Activated CD4-positive, alpha-beta T cell treated with anti-CD3 and anti-CD28 coated beads for 36 hours (primary cell): ENCODE data around the gene PRODH. TPM values are rescaled to one million over a fixed set of nuclear protein-coding genes. Genes with fewer than 3 reads are reported as not detected.
A peak's percentile ranks its signal among the peaks of the same experiment; 100 is the strongest.
"Not testable (repeated sequence)": the region's sequence is repeated elsewhere in the genome, so short reads cannot be mapped to it uniquely, and the experiment has no call there.

ENCODE experiments used
- ATAC-seq: fragments of 200-7000 bp; cut with Tn5 transposase; one replicate; pipeline ENCODE4 v1.10.0; 2021; ENCODE audit warnings: mild to moderate bottlenecking, moderate library complexity
- CTCF ChIA-PET: fragments of 350-600 bp; sonication (Branson Sonifier 250); formaldehyde crosslinking; loops from one replicate; lab custom pipeline; 2021; ENCODE audit warnings: antibody characterized with exemption; lab: Charles Lee
- POLR2A ChIA-PET: fragments of 350-600 bp; sonication (Branson Sonifier 250); formaldehyde crosslinking; loops from one replicate; lab custom pipeline; 2021; ENCODE audit warnings: antibody characterized with exemption, inconsistent platforms; lab: Charles Lee
- DNase-seq: peaks from one replicate; pipeline ENCODE4 v3.0.0-alpha.2; 2020
- H3K27ac Mint-ChIP-seq: one replicate; pipeline ENCODE4 v1.8.0; 2021; ENCODE audit warnings: mixed read lengths
- H3K27me3 Mint-ChIP-seq: one replicate; pipeline ENCODE4 v1.8.0; 2021; ENCODE audit warnings: mixed read lengths
- H3K36me3 Mint-ChIP-seq: one replicate; pipeline ENCODE4 v1.8.0; 2021; ENCODE audit warnings: low read depth, mixed read lengths
- H3K4me1 Mint-ChIP-seq: one replicate; pipeline ENCODE4 v1.8.0; 2021; ENCODE audit warnings: mixed read lengths
- H3K4me3 Mint-ChIP-seq: one replicate; pipeline ENCODE4 v1.8.0; 2021; ENCODE audit warnings: mild to moderate bottlenecking, moderate library complexity, mixed read lengths
- H3K9me3 Mint-ChIP-seq: one replicate; pipeline ENCODE4 v1.8.0; 2021; ENCODE audit warnings: low read depth, mixed read lengths
- intact Hi-C, 2 experiments: fragments of 100-400 bp; cut with DNase I in 1 of 2; cut with micrococcal nuclease in 1 of 2; formaldehyde crosslinking; loops; one replicate each; pipeline versions ENCODE4 v1.14.2 to v1.15.1; 2022 to 2024; cut with DNase I, micrococcal nuclease
- total RNA-seq, 2 experiments: library from RNA; stranded (reverse); gene quantifications; one replicate each; pipeline ENCODE4 v1.2.3, GENCODE V29; 2021

Gene PRODH
- total RNA-seq, 2 experiments from 2014 or later, result not detected

DNA sequence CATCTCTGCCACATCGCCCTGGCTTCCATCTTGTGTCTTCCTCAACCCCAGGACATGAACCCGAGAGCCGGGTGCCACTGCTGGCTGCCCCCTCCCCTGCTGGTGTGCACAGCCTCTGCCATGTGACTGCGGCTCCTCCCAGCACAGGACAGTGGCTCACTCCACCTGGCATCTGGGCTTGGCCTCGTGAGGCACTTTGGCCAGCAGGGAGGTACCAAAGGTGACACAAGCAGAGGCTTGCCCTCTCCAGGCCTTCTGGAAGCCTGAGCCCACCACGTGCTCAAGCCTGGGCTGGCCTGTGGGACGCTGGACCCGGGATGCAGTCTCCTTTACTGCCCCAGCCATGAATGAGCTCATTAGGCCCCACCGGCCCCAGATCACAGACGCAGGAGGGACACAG, 21.5 kb downstream of the PRODH start:
- POLR2A ChIA-PET, intact Hi-C loops: not testable (repeated sequence)

DNA sequence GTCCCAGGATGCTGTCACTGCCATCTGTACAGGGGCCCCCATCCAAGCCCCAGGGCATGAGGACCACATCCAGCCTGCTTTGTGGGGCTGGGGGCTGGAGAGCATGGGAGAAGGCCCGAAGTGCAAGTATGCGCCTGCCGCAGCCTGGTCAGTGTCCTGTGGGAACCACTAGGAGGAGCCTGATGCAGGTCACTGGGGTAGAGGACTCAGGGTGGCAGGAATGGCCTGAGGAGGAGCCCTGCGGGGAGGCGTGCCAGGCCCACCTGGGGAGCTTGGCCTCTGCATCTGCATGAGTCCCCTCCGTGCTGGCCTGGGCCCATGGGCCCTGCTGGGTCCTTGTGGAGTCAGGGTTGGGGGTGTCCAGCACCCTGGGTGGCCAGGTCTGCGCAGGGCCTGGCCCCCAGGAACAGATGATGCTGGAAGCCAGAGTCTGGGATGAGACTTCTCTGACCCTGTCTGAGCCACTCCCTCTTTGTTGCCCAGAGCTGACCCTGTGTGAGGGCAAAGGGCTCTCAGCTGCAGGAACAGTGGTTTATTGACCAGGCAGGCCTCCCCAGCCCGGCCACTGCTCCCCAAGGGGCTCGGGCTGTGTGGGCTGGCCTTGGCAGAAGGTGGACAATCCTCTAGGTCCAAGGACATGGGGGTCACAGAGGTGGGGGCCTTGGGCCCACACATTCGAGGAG, 23.7 kb downstream of the PRODH start:
- H3K27ac Mint-ChIP-seq, H3K36me3 Mint-ChIP-seq, H3K4me1 Mint-ChIP-seq, intact Hi-C loops, DNase-seq, H3K9me3 Mint-ChIP-seq, H3K27me3 Mint-ChIP-seq, H3K4me3 Mint-ChIP-seq, CTCF ChIA-PET, ATAC-seq, POLR2A ChIA-PET: not testable (repeated sequence)

More for the DNA sequence above, 21.5 kb downstream of the PRODH start:
- ATAC-seq, H3K4me1 Mint-ChIP-seq, H3K9me3 Mint-ChIP-seq, DNase-seq, H3K27me3 Mint-ChIP-seq, H3K27ac Mint-ChIP-seq, H3K36me3 Mint-ChIP-seq, CTCF ChIA-PET, H3K4me3 Mint-ChIP-seq: not testable (repeated sequence)

DNA sequence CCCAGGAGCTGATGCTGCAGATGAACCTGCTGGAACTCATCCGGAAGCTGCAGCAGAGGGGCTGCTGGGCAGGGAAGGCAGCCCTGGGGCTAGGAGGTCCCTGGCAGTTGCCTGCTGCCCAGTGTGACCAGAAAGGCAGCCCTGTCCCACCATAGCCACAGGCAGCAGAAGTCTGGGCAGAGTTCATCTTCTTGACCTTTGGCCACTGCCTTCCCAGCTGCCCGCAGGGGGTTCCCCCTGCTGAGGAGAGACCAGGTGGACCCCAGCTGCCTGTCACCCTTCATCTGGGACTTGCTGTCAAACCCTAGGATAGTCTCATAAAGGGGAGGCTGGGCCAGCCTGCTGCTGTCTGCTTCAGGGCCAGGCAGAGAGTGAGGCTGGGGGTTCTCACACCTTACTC, 24.6 kb downstream of the PRODH start:
- intact Hi-C loops, ATAC-seq, H3K4me1 Mint-ChIP-seq, H3K27ac Mint-ChIP-seq, H3K27me3 Mint-ChIP-seq, DNase-seq, CTCF ChIA-PET, H3K9me3 Mint-ChIP-seq, H3K4me3 Mint-ChIP-seq, POLR2A ChIA-PET, H3K36me3 Mint-ChIP-seq: not testable (repeated sequence)

DNA sequence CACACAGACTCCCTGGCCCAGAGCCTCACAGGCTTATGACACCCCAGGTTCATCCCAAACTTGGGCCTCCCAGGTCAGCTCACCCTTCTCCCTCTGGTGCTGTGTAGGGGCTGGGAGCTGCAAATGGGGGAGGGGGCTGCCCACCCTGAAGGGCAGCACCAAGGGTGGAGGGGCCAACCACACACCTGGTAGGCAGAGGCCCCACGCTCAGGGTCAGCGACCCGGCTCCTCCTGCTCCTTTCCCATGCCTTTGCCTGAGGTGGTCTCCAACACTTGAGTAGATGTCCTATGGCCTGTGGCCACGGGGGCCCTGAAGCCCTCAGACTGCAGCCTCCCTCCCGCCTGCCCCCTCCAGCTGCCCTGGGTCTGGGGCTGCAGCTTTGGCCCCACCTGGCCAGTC, 26.5 kb downstream of the PRODH start:
- DNase-seq, result no peak
- intact Hi-C loops, result no loop called here
- POLR2A ChIA-PET, result no interaction called here
- Mint-ChIP-seq H3K4me1 (no peaks in the 10 kb centered on the region), H3K36me3 (no peaks in the 10 kb centered on the region), H3K27me3 (no peaks in the 10 kb centered on the region), H3K9me3 (no peaks in the 10 kb centered on the region), H3K27ac (no peak overlapping the region), H3K4me3 (no peak overlapping the region)
- CTCF ChIA-PET, result no interaction called here
- ATAC-seq, result no peak

DNA sequence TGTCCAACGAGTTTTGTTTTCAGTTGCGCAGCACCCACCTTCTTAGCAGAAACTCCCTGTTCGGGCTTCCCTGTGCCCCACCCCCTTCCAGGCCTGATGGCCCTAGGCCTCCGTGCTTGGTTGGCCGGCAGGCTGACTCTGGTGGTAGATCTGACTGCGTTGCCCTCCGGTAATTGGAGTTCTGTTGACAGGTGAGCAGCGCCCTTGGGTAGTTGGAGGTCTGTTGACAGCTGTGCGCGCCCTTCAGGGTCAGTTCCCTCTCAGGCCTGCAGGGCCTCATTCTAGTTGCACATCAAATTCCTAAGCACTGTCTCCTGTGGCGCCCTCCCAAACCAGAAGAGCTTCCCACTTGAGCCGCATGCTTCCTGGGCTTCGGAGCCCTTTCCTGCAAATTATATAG, 29.2 kb downstream of the PRODH start:
- Mint-ChIP-seq H3K36me3 (no peaks in the 10 kb centered on the region), H3K27ac (no peak overlapping the region), H3K9me3 (no peaks in the 10 kb centered on the region), H3K4me1 (no peaks in the 10 kb centered on the region), H3K27me3 (no peaks in the 10 kb centered on the region), H3K4me3 (no peak overlapping the region)
- intact Hi-C loops, result no loop called here
- no peak for ATAC-seq
- DNase-seq, result peak; percentile 3
- CTCF ChIA-PET, result interaction anchor here (0.5 kb wide), 1 partner anchor 275 kb away, joined by 4 read pairs; no protein-coding TSS in a partner anchor
- POLR2A ChIA-PET, result no interaction called here

DNA sequence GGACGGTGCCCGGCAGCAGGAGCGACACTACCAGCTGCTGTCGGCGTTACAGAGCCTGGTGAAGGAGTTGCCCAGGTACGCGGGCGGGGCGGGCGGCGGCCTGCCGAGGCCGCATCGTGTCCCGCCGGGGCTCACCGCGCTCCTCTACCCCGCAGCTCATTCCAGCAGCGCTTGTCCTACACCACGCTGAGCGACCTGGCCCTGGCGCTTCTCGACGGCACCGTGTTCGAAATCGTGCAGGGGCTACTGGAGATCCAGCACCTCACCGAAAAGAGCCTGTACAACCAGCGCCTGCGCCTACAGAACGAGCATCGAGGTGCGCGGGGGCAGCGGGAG, 29.7 kb downstream of the PRODH start:
- POLR2A ChIA-PET, H3K4me3 Mint-ChIP-seq: not testable (repeated sequence)
- ATAC-seq, result peak; percentile 16

DNA sequence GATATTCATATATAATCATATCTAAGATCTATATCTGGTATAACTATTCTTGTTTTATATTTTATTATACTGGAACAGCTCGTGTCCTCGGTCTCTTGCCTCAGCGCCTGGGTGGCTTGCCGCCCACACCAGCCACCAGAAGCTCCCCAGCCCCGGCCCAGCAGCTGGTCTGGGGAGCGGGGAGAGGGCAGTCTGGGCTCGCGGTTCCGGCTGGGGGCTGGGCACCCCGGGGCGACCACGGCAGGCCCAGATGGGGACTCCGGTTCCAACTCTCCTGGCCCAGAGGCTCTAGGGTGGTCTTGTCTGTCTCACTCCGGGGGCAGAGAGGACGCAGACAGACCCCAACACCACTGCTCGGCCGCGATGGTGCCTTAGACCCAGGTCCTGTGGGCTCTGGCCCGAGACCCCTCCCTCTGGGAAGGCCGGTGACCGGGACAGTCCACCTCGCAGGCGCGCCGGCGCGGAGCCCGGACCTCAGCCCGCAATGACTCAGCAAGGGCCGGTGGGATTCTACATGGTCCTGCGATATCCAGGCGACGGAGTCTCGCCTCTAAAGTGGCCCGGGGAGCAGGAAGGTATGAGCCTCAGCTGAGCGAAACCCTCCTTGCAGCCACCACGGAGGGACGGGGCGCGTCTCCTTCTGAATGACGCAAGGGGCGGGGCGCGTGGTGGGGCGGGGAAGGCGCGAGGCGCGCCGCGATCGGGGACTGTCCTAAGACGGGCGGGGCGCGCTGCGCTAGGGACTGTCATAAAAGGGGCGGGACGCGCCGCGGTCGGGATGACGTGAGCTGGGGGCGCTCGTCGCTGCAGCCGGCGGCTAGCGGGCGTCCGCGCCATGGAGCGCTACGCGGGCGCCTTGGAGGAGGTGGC, 30.3 kb downstream of the PRODH start, which contains the start of gene DGCR6:
DGCR6 (plus strand) TSS at position 781 of the 870 bp plus-strand sequence; CDS start at position 836, 55 bp downstream.
- H3K27ac Mint-ChIP-seq, result no peak within 1 kb of the TSS
- H3K27me3 Mint-ChIP-seq, result no peaks in the 10 kb centered on the region
- intact Hi-C loops, result no loop called here
- no peaks in the 10 kb centered on the region for H3K9me3 Mint-ChIP-seq
- no peak for DNase-seq
- ChIA-PET POLR2A (no interaction called here), CTCF (no interaction called here)
- H3K36me3 Mint-ChIP-seq, result no peaks in the 10 kb centered on the region
- no peak within 1 kb of the TSS for H3K4me3 Mint-ChIP-seq
- no peaks in the 10 kb centered on the region for H3K4me1 Mint-ChIP-seq
- peak; percentile 96 for ATAC-seq

More for the DNA sequence above, 29.7 kb downstream of the PRODH start:
- H3K27me3 Mint-ChIP-seq, H3K36me3 Mint-ChIP-seq, DNase-seq, H3K4me1 Mint-ChIP-seq, H3K9me3 Mint-ChIP-seq, H3K27ac Mint-ChIP-seq, intact Hi-C loops: not testable (repeated sequence)
- CTCF ChIA-PET, result interaction anchor here (0.5 kb wide), 1 partner anchor 276 kb away, joined by 4 read pairs; no protein-coding TSS in a partner anchor

DNA sequence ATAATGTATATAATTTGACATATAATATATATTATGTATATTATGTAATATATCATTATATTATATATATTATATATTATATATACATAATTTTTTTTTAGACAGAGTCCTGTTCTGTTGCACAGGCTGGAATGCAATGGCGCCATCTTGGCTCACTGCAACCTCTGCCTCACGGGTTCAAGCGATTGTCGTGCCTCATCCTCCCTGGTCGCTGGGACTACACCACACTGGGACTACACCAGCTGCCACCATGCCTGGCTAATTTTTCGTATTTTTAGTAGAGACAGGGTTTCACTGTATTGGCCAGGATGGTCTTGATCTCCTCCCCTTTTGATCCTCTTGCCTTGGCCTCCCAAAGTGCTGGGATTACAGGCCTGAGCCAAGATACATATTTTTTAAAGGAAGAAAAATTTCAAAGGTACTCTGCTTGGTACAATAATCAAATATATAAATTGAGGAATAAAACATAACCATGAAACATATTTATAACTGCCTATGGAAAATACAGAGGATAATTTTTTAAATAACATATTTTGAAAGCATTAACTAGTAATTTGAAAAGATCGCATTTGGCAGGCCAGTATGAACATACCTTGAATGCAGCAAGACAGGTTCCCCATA, 39.9 kb downstream of the PRODH start:
- H3K4me1 Mint-ChIP-seq, intact Hi-C loops, CTCF ChIA-PET, POLR2A ChIA-PET, H3K27ac Mint-ChIP-seq, H3K9me3 Mint-ChIP-seq, H3K36me3 Mint-ChIP-seq, H3K27me3 Mint-ChIP-seq, H3K4me3 Mint-ChIP-seq: not testable (repeated sequence)
- DNase-seq (peak; percentile 76), ATAC-seq (peak; percentile 16)

DNA sequence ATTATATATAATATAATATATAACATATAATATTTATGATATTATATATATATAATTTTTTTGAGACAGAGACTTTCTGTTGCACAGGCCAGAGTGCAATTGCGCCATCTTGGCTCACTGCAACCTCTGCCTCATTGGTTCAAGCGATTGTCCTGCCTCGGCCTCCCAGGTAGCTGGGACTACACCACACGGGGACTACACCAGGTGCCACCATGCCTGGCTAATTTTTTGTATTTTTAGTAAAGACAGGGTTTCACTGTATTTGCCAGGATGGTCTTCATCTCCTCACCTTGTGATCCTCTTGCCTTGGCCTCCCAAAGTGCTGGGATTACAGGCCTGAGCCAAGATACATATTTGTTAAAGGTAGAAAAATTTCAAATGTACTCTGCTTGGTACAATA, 42.3 kb downstream of the PRODH start:
- H3K4me1 Mint-ChIP-seq, CTCF ChIA-PET, intact Hi-C loops, ATAC-seq, H3K9me3 Mint-ChIP-seq, DNase-seq, POLR2A ChIA-PET, H3K4me3 Mint-ChIP-seq, H3K27ac Mint-ChIP-seq, H3K27me3 Mint-ChIP-seq, H3K36me3 Mint-ChIP-seq: not testable (repeated sequence)

DNA sequence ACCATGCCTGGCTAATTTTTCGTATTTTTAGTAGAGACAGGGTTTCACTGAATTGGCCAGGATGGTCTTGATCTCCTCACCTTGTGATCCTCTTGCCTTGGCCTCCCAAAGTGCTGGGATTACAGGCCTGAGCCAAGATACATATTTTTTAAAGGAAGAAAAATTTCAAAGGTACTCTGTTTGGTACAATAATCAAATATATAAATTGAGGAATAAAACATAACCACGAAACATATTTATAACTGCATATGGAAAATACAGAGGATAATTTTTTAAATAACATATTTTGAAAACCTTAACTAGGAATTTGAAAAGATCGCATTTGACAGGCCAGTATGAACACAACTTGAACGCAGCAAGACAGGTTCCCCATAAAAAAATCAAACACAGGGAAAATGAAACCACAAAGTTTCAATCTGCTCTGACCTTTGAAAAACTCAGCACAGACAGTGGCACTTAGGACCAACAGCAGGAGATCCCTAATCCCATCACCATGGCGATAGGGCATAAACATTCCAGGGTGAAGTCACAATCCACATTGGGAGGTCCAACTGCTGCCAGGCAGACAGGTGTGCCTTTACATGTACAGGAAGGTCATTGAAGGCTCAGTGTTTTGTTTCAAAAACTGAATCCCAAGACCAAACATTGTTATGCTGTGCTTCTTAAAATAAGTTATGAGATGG, 45.4 kb downstream of the PRODH start:
- H3K9me3 Mint-ChIP-seq, H3K27ac Mint-ChIP-seq, H3K4me3 Mint-ChIP-seq, DNase-seq, H3K36me3 Mint-ChIP-seq, H3K27me3 Mint-ChIP-seq, intact Hi-C loops, H3K4me1 Mint-ChIP-seq, CTCF ChIA-PET, POLR2A ChIA-PET: not testable (repeated sequence)
- ATAC-seq, result peak; percentile 33

DNA sequence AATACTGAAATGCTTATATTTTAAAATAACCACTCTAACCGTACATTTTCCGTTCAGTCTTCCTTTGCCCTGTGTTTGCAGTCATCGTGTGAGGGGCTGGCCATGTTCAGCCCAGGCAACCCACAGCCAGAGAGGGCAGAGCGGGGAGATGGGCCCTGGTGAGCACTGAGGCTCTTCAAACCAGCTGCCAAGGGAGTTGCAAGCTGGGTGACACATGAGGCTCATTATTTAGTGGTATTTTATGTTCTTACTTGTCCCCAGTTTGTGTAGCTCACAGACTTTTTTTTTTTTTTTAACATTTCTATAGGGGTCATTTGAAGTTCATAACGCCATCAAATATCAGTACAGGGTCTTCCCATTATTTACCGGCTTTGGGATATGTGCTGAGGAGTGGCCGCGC, 48.0 kb downstream of the PRODH start:
- Mint-ChIP-seq H3K36me3 (no peaks in the 10 kb centered on the region), H3K9me3 (peaks cover 2% of the 10 kb centered on the region), H3K27me3 (no peaks in the 10 kb centered on the region), H3K4me3 (no peak overlapping the region), H3K4me1 (no peaks in the 10 kb centered on the region), H3K27ac (no peak overlapping the region)
- ChIA-PET POLR2A (no interaction called here), CTCF (no interaction called here)
- DNase-seq, result no peak
- intact Hi-C loops, result no loop called here
- no peak for ATAC-seq
